WTC11 (cell line): Measurements from ENCODE around the gene BEGAIN. TPM values are rescaled to one million over a fixed set of nuclear protein-coding genes. Genes with fewer than 3 reads are reported as not detected.

Experiments
- ATAC-seq: fragments of 200-7000 bp; cut with Tn5 transposase; 2 replicates; pipeline ENCODE4 v1.10.0; 2021; ENCODE audit warnings: mild to moderate bottlenecking, moderate library complexity
- CTCF ChIA-PET: fragments of 300-600 bp; sonication (Branson Sonifier 250); formaldehyde crosslinking; loops from one replicate; lab custom pipeline; 2021; ENCODE audit warnings: antibody characterized with exemption; lab: Charles Lee
- POLR2A ChIA-PET: fragments of 350-600 bp; sonication (Branson Sonifier 250); formaldehyde crosslinking; loops from one replicate; lab custom pipeline; 2021; ENCODE audit warnings: antibody characterized with exemption; lab: Charles Lee
- DNase-seq: peaks from one replicate; pipeline ENCODE4 v3.0.0; 2021; ENCODE audit warnings: low spot score
- H3K27ac Mint-ChIP-seq: 2 replicates; pipeline ENCODE4 v1.8.0; 2021; ENCODE audit warnings: mixed read lengths
- H3K27me3 Mint-ChIP-seq: 2 replicates; pipeline ENCODE4 v1.8.0; 2021; ENCODE audit warnings: low read depth, mild to moderate bottlenecking, moderate library complexity, mixed read lengths
- H3K36me3 Mint-ChIP-seq: 2 replicates; pipeline ENCODE4 v1.8.0; 2021; ENCODE audit warnings: mixed read lengths
- H3K4me1 Mint-ChIP-seq: 2 replicates; pipeline ENCODE4 v1.8.0; 2022; ENCODE audit warnings: mixed read lengths
- H3K4me3 Mint-ChIP-seq: 2 replicates; pipeline ENCODE4 v1.8.0; 2021; ENCODE audit warnings: mild to moderate bottlenecking, moderate library complexity, mixed read lengths
- H3K9me3 Mint-ChIP-seq: 2 replicates; pipeline ENCODE4 v1.8.0; 2021; ENCODE audit warnings: mixed read lengths
- ATF1 ChIP-seq: sonication (generic); formaldehyde crosslinking; IDR thresholded peaks from 2 replicates; pipeline ENCODE4 v1.8.1; 2023; ENCODE audit warnings: mild to moderate bottlenecking, moderate library complexity, missing genetic modification reagents
- CBFB ChIP-seq: sonication (generic); formaldehyde crosslinking; IDR thresholded peaks from 2 replicates; pipeline ENCODE4 v1.8.1; 2022; ENCODE audit warnings: mild to moderate bottlenecking, low read depth, missing genetic modification reagents
- FOXJ3 ChIP-seq: sonication (generic); formaldehyde crosslinking; IDR thresholded peaks from 2 replicates; pipeline ENCODE4 v1.9.0; 2021; ENCODE audit warnings: missing genetic modification reagents, mild to moderate bottlenecking, borderline replicate concordance
- GRHL2 ChIP-seq: fragments of 250-450 bp; sonication (Bioruptor Pico); IDR thresholded peaks from 2 replicates; pipeline ENCODE4 v1.8.0; 2022; ENCODE audit warnings: mild to moderate bottlenecking, moderate library complexity; ENCODE audit not compliant: insufficient replicate concordance, severe bottlenecking
- HMGA2 ChIP-seq: fragments of 250-450 bp; sonication (Bioruptor Pico); IDR thresholded peaks from 2 replicates; pipeline ENCODE4 v1.4.0; 2021; ENCODE audit warnings: mild to moderate bottlenecking, moderate library complexity
- IRF2 ChIP-seq: sonication (generic); formaldehyde crosslinking; IDR thresholded peaks from 2 replicates; pipeline ENCODE4 v1.8.0; 2022; ENCODE audit warnings: low read depth, missing genetic modification reagents, borderline replicate concordance
- NFE2L1 ChIP-seq: sonication (generic); formaldehyde crosslinking; IDR thresholded peaks from 2 replicates; pipeline ENCODE4 v1.8.1; 2023; ENCODE audit warnings: missing genetic modification reagents
- NR2C2 ChIP-seq: sonication (generic); formaldehyde crosslinking; IDR thresholded peaks from 2 replicates; pipeline ENCODE4 v1.8.0; 2022; ENCODE audit warnings: mild to moderate bottlenecking, missing genetic modification reagents
- TEAD4 ChIP-seq: sonication (generic); formaldehyde crosslinking; IDR thresholded peaks from 2 replicates; pipeline ENCODE4 v1.8.0; 2022; ENCODE audit warnings: mild to moderate bottlenecking, missing genetic modification reagents
- total RNA-seq: library from RNA; stranded (reverse); gene quantifications from 3 replicates; pipeline ENCODE4 v1.2.3, GENCODE V29; 2021
- TF ChIP-seq, protein P1 (sequence below): sonication (generic); formaldehyde crosslinking; IDR thresholded peaks from 2 replicates; pipeline ENCODE4 v1.8.1; 2022; ENCODE audit warnings: low read depth, missing genetic modification reagents, borderline replicate concordance
- TF ChIP-seq, protein P2 (sequence below): sonication (generic); formaldehyde crosslinking; IDR thresholded peaks from 2 replicates; pipeline ENCODE4 v1.8.0; 2023; ENCODE audit warnings: mild to moderate bottlenecking, missing genetic modification reagents
- TF ChIP-seq, protein P3 (sequence below): sonication (generic); formaldehyde crosslinking; IDR thresholded peaks from 2 replicates; pipeline ENCODE4 v1.8.0; 2022; ENCODE audit warnings: missing genetic modification reagents
- TF ChIP-seq, protein P4 (sequence below): sonication (generic); formaldehyde crosslinking; IDR thresholded peaks from 2 replicates; pipeline ENCODE4 v1.8.1; 2023; ENCODE audit warnings: mild to moderate bottlenecking, missing genetic modification reagents, moderate library complexity
- TF ChIP-seq, protein P5 (sequence below): sonication (generic); formaldehyde crosslinking; IDR thresholded peaks from 2 replicates; pipeline ENCODE4 v1.8.0; 2022; ENCODE audit warnings: mild to moderate bottlenecking, missing genetic modification reagents
- TF ChIP-seq, protein P6 (sequence below): fragments of 250-450 bp; sonication (Bioruptor Pico); IDR thresholded peaks from 2 replicates; pipeline ENCODE4 v1.9.0; 2021; ENCODE audit warnings: moderate library complexity, mild to moderate bottlenecking, inconsistent platforms, borderline replicate concordance
- TF ChIP-seq, protein P7 (sequence below): sonication (generic); formaldehyde crosslinking; IDR thresholded peaks from 2 replicates; pipeline ENCODE4 v1.8.1; 2022; ENCODE audit warnings: mild to moderate bottlenecking, missing genetic modification reagents, moderate library complexity, borderline replicate concordance

The BEGAIN gene
- total RNA-seq, 1 experiment from 2014 or later: 1.3 TPM

DNA sequence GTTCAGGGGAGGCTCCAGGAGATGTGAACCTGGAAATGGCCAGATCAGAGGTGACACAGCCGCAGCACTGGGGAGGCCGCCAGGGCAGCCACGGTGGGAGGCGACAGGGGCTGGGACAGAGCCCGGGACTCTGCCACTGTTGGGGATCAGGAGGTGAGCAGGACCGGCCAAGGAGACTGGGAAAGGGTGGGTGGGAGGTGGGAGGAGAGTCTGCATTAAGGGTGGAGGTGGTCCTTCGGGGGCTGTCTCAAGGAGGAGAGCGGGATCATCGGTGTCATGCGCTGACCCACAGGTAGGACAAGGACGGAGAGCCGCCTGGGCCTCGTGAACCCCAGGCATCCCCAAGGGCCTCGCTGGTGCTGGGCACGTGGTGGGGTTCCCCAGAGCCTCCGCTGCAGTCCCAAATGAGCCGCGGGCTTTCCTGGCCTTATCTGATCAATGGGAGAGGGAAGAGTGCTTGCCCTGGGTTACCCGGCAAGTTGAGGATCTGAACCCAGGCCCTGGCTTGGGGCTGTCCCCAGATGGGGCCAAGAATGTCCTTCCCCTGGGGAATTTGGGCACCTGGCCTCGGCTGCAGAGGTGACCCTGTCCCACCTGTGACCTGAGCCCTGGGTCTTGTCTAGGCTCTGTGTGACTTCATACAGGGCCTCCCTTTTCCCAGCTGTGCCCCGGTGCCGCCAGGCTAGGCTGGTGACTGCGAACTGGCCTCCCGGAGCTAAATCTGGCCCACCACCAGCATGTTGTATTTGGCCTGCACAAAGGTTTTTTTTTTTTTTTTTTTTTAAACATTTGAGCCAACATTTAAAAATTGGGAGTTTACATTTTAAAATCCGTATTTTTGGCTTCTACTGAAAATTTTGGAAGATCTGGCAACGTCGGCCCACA is 13.2 kb downstream of the BEGAIN start:
- peaks cover 27% of the 10 kb centered on the region for H3K27me3 Mint-ChIP-seq
- CTCF ChIA-PET: interaction anchor here (0.6 to 4.7 kb wide), 2 partner anchors 72 to 375 kb away, joined by 5 to 21 read pairs; no protein-coding TSS in a partner anchor
- no peak overlapping the region for H3K4me3 Mint-ChIP-seq
- no peaks in the 10 kb centered on the region for H3K36me3 Mint-ChIP-seq
- TF ChIP-seq FOXJ3 (CRISPR knock-in tag): no peak
- no peak for TF ChIP-seq NFE2L1 (CRISPR knock-in tag)
- TF ChIP-seq CBFB (CRISPR knock-in tag): no peak
- no peaks in the 10 kb centered on the region for H3K9me3 Mint-ChIP-seq
- no peak for ATAC-seq
- no peak for DNase-seq
- H3K4me1 Mint-ChIP-seq: peaks cover 23% of the 10 kb centered on the region
- POLR2A ChIA-PET: no interaction called here
- no peak overlapping the region for H3K27ac Mint-ChIP-seq

DNA sequence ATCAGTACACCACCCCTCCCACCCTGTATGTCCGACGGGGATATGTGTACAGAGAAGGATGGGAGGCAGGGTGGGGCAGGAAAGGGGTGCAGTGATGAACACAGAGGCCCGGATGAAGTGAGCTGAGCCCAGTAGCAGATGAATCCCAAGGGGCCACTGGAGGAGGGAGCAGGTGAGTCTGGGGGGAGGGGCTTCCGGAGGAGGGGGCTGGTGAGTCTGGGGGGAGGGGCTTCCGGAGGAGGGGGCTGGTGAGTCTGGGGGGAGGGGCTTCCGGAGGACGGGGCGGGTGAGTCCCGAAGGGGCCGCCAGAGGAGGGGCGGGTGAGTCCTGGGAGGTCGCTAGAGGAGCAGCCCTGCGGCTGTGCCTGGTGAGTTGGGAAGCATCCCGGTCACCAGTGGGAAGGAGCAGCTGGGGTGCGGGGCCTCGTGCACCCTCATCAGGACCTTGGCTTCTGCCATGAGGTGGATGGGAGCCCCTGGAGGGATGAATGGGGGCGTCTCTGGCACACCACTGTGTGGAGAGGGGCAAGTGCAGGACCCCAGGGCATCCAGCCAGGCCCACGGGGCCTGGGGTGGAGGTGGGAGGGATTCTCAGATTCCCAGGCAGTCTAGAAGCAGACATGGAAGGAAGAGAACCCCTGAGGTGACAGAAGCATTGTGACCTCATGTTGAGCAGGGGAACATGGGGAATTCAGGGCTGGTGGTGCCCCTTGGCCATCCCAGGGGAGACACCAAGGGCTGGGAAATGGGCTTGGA is 14.0 kb downstream of the BEGAIN start:
- no peaks in the 10 kb centered on the region for H3K9me3 Mint-ChIP-seq
- DNase-seq: peak; percentile 57
- TF ChIP-seq TEAD4 (no peak), NR2C2 (no peak), GRHL2 (CRISPR knock-in tag) (no peak), HMGA2 (no peak), FOXJ3 (CRISPR knock-in tag) (no peak), IRF2 (CRISPR knock-in tag) (no peak), ATF1 (no peak)
- TF ChIP-seq, protein P1, sequence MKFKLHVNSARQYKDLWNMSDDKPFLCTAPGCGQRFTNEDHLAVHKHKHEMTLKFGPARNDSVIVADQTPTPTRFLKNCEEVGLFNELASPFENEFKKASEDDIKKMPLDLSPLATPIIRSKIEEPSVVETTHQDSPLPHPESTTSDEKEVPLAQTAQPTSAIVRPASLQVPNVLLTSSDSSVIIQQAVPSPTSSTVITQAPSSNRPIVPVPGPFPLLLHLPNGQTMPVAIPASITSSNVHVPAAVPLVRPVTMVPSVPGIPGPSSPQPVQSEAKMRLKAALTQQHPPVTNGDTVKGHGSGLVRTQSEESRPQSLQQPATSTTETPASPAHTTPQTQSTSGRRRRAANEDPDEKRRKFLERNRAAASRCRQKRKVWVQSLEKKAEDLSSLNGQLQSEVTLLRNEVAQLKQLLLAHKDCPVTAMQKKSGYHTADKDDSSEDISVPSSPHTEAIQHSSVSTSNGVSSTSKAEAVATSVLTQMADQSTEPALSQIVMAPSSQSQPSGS (CRISPR knock-in tag): no peak
- TF ChIP-seq, protein P2, sequence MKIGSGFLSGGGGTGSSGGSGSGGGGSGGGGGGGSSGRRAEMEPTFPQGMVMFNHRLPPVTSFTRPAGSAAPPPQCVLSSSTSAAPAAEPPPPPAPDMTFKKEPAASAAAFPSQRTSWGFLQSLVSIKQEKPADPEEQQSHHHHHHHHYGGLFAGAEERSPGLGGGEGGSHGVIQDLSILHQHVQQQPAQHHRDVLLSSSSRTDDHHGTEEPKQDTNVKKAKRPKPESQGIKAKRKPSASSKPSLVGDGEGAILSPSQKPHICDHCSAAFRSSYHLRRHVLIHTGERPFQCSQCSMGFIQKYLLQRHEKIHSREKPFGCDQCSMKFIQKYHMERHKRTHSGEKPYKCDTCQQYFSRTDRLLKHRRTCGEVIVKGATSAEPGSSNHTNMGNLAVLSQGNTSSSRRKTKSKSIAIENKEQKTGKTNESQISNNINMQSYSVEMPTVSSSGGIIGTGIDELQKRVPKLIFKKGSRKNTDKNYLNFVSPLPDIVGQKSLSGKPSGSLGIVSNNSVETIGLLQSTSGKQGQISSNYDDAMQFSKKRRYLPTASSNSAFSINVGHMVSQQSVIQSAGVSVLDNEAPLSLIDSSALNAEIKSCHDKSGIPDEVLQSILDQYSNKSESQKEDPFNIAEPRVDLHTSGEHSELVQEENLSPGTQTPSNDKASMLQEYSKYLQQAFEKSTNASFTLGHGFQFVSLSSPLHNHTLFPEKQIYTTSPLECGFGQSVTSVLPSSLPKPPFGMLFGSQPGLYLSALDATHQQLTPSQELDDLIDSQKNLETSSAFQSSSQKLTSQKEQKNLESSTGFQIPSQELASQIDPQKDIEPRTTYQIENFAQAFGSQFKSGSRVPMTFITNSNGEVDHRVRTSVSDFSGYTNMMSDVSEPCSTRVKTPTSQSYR: no peak
- TF ChIP-seq, protein P3, sequence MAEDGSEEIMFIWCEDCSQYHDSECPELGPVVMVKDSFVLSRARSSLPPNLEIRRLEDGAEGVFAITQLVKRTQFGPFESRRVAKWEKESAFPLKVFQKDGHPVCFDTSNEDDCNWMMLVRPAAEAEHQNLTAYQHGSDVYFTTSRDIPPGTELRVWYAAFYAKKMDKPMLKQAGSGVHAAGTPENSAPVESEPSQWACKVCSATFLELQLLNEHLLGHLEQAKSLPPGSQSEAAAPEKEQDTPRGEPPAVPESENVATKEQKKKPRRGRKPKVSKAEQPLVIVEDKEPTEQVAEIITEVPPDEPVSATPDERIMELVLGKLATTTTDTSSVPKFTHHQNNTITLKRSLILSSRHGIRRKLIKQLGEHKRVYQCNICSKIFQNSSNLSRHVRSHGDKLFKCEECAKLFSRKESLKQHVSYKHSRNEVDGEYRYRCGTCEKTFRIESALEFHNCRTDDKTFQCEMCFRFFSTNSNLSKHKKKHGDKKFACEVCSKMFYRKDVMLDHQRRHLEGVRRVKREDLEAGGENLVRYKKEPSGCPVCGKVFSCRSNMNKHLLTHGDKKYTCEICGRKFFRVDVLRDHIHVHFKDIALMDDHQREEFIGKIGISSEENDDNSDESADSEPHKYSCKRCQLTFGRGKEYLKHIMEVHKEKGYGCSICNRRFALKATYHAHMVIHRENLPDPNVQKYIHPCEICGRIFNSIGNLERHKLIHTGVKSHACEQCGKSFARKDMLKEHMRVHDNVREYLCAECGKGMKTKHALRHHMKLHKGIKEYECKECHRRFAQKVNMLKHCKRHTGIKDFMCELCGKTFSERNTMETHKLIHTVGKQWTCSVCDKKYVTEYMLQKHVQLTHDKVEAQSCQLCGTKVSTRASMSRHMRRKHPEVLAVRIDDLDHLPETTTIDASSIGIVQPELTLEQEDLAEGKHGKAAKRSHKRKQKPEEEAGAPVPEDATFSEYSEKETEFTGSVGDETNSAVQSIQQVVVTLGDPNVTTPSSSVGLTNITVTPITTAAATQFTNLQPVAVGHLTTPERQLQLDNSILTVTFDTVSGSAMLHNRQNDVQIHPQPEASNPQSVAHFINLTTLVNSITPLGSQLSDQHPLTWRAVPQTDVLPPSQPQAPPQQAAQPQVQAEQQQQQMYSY (CRISPR knock-in tag): no peak
- TF ChIP-seq, protein P4, sequence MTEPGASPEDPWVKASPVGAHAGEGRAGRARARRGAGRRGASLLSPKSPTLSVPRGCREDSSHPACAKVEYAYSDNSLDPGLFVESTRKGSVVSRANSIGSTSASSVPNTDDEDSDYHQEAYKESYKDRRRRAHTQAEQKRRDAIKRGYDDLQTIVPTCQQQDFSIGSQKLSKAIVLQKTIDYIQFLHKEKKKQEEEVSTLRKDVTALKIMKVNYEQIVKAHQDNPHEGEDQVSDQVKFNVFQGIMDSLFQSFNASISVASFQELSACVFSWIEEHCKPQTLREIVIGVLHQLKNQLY (CRISPR knock-in tag): no peak
- TF ChIP-seq, protein P5, sequence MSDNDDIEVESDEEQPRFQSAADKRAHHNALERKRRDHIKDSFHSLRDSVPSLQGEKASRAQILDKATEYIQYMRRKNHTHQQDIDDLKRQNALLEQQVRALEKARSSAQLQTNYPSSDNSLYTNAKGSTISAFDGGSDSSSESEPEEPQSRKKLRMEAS (CRISPR knock-in tag): no peak
- TF ChIP-seq, protein P6, sequence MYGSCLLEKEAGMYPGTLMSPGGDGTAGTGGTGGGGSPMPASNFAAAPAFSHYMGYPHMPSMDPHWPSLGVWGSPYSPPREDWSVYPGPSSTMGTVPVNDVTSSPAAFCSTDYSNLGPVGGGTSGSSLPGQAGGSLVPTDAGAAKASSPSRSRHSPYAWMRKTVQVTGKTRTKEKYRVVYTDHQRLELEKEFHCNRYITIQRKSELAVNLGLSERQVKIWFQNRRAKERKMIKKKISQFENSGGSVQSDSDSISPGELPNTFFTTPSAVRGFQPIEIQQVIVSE (CRISPR knock-in tag): no peak
- TF ChIP-seq, protein P7, sequence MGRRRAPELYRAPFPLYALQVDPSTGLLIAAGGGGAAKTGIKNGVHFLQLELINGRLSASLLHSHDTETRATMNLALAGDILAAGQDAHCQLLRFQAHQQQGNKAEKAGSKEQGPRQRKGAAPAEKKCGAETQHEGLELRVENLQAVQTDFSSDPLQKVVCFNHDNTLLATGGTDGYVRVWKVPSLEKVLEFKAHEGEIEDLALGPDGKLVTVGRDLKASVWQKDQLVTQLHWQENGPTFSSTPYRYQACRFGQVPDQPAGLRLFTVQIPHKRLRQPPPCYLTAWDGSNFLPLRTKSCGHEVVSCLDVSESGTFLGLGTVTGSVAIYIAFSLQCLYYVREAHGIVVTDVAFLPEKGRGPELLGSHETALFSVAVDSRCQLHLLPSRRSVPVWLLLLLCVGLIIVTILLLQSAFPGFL (CRISPR knock-in tag): no peak
- ChIA-PET CTCF (interaction anchor here (0.6 to 4.7 kb wide), 6 partner anchors 33 to 374 kb away, joined by 3 to 21 read pairs (median 4); no protein-coding TSS in a partner anchor), POLR2A (no interaction called here)
- H3K36me3 Mint-ChIP-seq: no peaks in the 10 kb centered on the region
- ATAC-seq: peak; percentile 40
- H3K4me3 Mint-ChIP-seq: peak overlapping the region; percentile 47
- H3K4me1 Mint-ChIP-seq: peaks cover 23% of the 10 kb centered on the region
- H3K27ac Mint-ChIP-seq: peak overlapping the region; percentile 40
- peaks cover 29% of the 10 kb centered on the region for H3K27me3 Mint-ChIP-seq
